T1000 (cell line): ENCODE data around the gene HTR1E.
"Not testable (repeated sequence)": the region's sequence is repeated elsewhere in the genome, so short reads cannot be mapped to it uniquely, and the experiment has no call there.

Experiments used
- DNase-seq: peaks from one replicate; lab custom pipeline; 2025; ENCODE audit warnings: mixed read lengths; lab: John Stamatoyannopoulos, UW

The HTR1E gene

DNA sequence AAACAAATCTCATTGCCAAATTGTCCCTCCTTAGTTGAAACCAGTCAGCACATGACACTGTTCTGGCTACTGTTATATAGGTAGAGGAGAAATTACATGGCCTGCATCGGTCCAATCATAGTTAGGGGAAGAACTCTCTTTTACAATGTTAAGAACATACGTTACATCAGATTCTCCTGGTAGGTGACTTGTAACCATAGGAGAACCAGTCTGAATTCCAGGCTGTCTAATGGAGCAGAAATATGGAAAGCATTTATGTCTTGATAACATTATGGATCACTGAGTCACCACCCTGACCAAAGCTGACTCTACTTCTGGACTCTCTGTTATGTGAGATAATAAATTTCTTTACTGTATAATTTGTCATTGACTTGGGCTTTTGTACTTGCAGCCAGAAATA, 40.9 kb downstream of the HTR1E start:
- DNase-seq = no peak

DNA sequence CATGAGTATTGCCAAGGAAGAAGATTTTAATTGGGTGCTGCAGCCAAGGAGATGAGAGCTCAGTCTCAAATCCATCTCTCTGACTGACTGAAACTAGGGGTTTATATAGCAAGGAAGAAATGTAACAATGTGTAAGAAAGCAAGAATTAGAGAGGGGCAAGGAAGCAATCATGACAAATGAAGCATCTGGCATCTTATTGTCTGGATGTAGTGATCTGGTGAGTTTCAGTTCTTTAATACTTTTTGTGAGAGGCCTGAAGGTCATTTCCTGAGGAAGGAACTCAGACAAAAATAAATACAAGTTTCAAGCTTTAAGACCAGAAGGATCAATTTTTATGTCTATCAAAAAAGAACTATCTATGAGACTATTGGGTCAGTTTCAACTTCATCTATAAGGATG, 64.2 kb downstream of the HTR1E start:
- DNase-seq = no peak

GRCh38 chr6:87002391-87002790, 65.1 kb downstream of the HTR1E start:
- not testable (repeated sequence) for DNase-seq

GRCh38 chr6:87006541-87006940, 69.2 kb downstream of the HTR1E start:
- DNase-seq = not testable (repeated sequence)

DNA sequence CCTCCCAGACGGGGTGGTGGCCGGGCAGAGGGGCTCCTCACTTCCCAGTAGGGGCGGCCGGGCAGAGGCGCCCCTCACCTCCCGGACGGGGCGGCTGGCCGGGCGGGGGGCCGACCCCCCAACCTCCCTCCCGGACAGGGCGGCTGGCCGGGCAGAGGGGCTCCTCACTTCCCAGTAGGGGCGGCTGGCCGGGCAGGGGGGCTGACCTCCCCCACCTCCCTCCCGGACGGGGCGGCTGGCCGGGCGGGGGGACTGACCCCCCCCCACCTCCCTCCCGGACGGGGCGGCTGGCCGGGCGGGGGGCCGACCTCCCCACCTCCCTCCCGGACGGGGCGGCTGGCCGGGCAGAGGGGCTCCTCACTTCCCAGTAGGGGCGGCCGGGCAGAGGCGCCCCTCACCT, 72.3 kb downstream of the HTR1E start:
- not testable (repeated sequence) for DNase-seq

DNA sequence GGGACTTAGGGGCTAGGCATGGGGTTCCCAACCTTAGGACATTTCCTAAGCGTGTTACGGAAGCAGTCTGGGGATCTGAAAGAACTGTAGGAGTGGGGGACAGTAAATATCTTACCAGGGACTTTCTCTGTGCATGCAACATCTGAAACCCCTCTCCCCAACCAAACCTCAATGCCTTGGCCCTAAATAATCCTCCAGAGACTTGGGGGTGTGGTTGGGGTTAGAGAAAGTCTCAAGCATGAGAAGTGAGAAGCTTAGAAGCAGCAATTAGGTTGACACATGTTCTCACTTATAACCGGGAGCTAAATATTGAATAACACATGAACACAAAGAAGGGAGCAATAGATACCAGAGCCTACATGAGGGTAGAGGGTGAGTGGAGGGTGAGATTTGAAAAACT, 74.7 kb downstream of the HTR1E start:
- DNase-seq = no peak

GRCh38 chr6:87012743-87013142, 75.4 kb downstream of the HTR1E start:
- DNase-seq = no peak

DNA sequence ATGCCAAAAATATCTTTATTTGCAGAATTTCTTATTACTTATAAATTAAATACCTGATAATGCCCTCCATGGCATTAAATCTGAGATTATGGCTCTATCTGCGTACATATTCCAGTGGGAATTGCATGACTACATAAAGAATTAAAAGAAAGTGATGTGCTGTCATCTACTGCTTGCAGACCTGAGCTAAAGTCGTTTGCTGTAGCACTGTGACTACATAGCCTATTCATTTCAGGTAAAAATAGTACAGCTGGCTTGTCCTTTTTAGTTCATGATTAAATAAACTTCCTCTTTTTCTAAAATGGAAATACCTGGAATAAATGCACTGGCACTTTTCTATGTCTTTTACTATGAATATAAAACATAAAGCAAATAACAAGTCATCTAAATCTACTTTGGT, 79.4 kb downstream of the HTR1E start:
- no peak for DNase-seq

GRCh38 chr6:87027021-87027420, 89.7 kb downstream of the HTR1E start:
- DNase-seq = no peak

- DNase-seq = no peak
These were observed 92.5 kb downstream of the HTR1E start for GRCh38 chr6:87029711-87030314.

DNA sequence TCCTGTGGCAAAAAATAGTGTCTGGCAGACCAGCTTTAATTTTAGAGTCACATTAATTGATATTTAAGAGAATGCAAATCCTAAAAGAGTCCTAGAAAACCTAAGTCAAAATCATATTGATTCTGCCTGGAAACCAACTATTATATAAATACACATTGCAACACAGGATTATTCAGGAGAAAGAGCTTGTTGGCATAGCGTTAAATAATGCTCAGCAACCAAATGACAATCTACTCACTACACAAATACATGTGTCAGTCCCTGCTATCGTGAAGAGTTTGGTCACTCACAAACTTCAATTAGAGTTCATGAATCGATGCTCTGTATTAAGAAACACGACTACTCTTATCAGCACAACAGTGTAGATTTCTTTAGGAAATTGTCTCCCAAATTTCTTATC, 103.4 kb downstream of the HTR1E start:
- no peak for DNase-seq

DNA sequence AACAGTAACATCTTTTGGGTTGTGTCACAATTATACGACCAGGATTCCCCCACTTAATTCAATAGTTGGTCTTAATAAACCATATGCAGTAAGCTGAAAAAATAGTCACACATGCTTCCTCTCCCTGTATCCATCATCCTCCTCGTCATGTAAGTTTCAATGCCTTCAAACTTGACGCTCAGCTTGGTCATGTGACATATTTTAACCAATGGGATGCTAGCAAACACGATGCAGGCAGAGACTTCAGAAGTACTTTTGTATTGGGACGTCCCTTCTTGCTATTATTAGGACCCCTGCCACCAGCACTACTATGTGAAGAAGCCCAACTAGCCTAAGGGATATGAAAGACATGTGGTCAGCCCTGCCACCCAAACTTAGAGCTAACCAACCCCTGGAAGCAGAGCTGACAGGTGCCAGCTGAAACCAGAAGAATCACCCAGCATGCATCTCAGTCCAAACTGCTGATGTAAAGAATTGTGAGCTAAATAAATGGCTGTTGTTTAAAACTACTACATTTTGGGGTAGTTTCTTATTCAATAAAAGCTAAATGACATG, 108.3 kb downstream of the HTR1E start:
- DNase-seq = no peak

DNA sequence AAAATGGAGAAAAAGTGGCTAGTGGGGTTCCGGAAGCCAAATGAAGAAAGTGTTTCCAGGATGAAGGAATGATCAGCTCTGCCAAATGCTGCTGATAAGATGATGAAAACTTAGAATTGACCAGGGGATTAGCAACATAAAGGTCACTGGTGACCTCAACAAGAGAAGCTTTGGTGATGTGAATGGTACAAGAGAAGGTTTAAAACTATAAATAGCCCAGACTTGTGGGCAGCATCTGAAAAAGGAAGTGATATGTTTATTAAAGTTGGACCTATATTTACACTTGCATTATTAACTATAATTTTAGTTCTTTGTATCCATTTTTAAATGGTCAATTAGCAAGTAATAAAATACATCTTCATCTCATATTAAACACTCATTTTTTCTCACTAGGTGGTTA, 112.5 kb downstream of the HTR1E start:
- no peak for DNase-seq

DNA sequence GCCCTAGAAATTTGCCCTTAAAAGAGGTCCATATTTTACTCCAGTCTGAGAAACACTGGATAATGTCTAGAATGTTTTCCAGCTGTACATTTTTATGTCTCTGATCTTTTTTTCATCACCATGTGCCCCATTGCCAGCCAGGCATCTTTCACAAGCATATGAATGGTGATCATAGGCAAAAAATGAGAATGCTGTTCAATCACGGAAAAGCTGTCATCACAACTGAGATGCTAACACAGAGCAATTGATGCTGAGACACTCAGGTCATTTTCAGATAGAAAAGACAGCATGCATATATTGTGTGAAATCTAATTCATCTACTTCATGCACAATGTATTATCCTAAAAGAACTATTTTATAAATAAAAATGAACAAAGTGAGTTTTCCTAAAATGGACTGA, 116.0 kb downstream of the HTR1E start:
- no peak for DNase-seq

- no peak for DNase-seq
These were observed 117.0 kb downstream of the HTR1E start for GRCh38 chr6:87054143-87054833.

GRCh38 chr6:87059943-87060342, 122.6 kb downstream of the HTR1E start:
- no peak for DNase-seq

DNA sequence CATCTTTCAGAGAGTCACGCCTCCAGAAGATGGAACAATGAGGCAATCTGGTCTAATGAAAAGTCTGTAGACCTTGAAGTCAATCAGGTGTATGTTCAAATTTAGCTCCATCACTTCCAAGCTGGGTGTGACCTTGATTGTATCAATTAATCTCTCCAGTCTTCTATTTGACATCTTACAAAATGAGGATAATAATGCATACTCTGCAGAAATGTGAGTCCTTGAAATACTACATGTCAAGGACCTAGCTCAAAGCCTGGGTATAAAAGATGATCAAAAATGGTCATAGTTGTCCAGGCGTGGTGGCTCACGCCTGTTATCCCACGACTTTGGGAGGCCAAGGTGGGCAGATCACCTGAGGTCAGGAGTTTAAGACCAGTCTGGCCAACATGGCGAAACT, 127.8 kb downstream of the HTR1E start:
- DNase-seq = no peak
